Glutamatergic neuron (in vitro differentiated cells): Measurements from ENCODE around the gene RPS6KA1. TPM values are rescaled to one million over a fixed set of nuclear protein-coding genes. Genes with fewer than 3 reads are reported as not detected.

Experiments
- DNase-seq: peaks from one replicate; pipeline ENCODE4 v3.0.0; 2022
- H3K27ac Mint-ChIP-seq: one replicate; pipeline ENCODE4 v1.8.0; 2020; ENCODE audit warnings: mild to moderate bottlenecking, mixed read lengths, inconsistent platforms; ENCODE audit not compliant: unreplicated experiment
- H3K27me3 Mint-ChIP-seq: one replicate; pipeline ENCODE4 v1.8.0; 2020; ENCODE audit warnings: mild to moderate bottlenecking, moderate library complexity, mixed read lengths, inconsistent platforms; ENCODE audit not compliant: unreplicated experiment
- H3K36me3 Mint-ChIP-seq: one replicate; pipeline ENCODE4 v1.8.0; 2020; ENCODE audit warnings: mild to moderate bottlenecking, mixed read lengths, inconsistent platforms; ENCODE audit not compliant: unreplicated experiment
- H3K4me1 Mint-ChIP-seq: one replicate; pipeline ENCODE4 v1.8.0; 2020; ENCODE audit warnings: mild to moderate bottlenecking, low read depth, mixed read lengths, inconsistent platforms; ENCODE audit not compliant: unreplicated experiment
- H3K4me3 Mint-ChIP-seq: one replicate; pipeline ENCODE4 v1.8.0; 2020; ENCODE audit warnings: mild to moderate bottlenecking, mixed read lengths, inconsistent platforms; ENCODE audit not compliant: unreplicated experiment
- H3K9me3 Mint-ChIP-seq: one replicate; pipeline ENCODE4 v1.8.0; 2020; ENCODE audit warnings: mild to moderate bottlenecking, moderate library complexity, mixed read lengths, inconsistent platforms; ENCODE audit not compliant: unreplicated experiment
- CTCF ChIP-seq: fragments of 200-600 bp; sonication (generic); IDR thresholded peaks from one replicate; pipeline ENCODE4 v1.5.0; 2021; ENCODE audit not compliant: partially characterized antibody, unreplicated experiment
- total RNA-seq: library from RNA; stranded (reverse); fragmentation: NEBNext Ultra II Directional; extraction: Animal tissue kit (Norgen Biotek cat#: 25700); gene quantifications from one replicate; pipeline ENCODE4 v1.2.1, GENCODE V29; 2021; ENCODE audit not compliant: unreplicated experiment

The RPS6KA1 gene
- total RNA-seq, 1 donor from 2014 or later = 10.8 TPM

DNA sequence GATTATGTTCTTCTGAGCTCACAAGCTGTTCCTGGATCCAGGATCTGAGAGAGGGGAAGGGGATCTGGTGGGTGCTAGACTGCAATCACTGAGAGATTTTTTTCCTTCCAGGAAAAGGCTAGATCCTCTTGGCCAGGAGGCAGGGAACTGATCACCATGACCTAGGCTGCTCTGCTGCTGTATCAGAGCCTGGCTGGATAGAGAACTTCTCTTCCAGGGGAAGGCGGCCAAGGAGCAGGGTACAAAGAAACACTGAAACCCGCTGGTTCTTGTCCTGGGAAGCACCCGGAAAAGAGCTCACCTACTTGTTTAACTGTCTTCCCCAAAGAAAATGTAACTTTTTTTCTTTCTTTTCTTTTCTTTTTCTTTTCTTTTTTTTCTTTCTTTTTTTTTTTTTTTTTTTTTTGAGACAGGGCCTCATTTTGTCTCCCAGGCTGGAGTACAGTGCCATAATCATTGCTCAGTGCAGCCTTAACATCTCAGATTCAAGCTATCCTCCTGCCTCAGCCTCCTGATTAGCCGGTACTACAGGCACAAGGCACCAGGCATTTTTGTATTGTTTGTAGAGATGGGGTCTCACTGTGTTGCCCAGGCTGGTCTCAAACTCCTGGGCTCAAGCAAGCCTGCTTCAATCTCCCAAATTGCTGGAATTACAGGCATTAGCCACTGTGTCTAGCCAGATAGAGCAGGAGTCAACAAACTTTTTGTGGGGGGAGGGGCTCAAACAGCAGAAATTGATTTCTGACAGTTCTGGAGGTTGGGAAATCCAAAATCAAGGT is 12.4 kb upstream of the RPS6KA1 start:
- Mint-ChIP-seq H3K4me3 (no peak overlapping the region), H3K4me1 (no peaks in the 10 kb centered on the region), H3K9me3 (peaks cover 1% of the 10 kb centered on the region), H3K27me3 (no peaks in the 10 kb centered on the region), H3K36me3 (peaks cover 6% of the 10 kb centered on the region), H3K27ac (no peak overlapping the region)
- TF ChIP-seq CTCF = no peak
- DNase-seq = no peak

GRCh38 chr1:26517766-26518049 is 11.9 kb upstream of the RPS6KA1 start:
- Mint-ChIP-seq H3K36me3 (peaks cover under 1% of the 10 kb centered on the region), H3K4me3 (no peak overlapping the region), H3K27ac (no peak overlapping the region), H3K9me3 (no peaks in the 10 kb centered on the region), H3K4me1 (no peaks in the 10 kb centered on the region), H3K27me3 (no peaks in the 10 kb centered on the region)
- DNase-seq = no peak
- no peak for TF ChIP-seq CTCF

- Mint-ChIP-seq H3K9me3 (no peaks in the 10 kb centered on the region), H3K27me3 (no peaks in the 10 kb centered on the region), H3K4me1 (no peaks in the 10 kb centered on the region), H3K27ac (no peak overlapping the region), H3K4me3 (no peak overlapping the region), H3K36me3 (no peaks in the 10 kb centered on the region)
- no peak for DNase-seq
- TF ChIP-seq CTCF = no peak
Observed at GRCh38 chr1:26518355-26518754, 11.2 kb upstream of the RPS6KA1 start.

DNA sequence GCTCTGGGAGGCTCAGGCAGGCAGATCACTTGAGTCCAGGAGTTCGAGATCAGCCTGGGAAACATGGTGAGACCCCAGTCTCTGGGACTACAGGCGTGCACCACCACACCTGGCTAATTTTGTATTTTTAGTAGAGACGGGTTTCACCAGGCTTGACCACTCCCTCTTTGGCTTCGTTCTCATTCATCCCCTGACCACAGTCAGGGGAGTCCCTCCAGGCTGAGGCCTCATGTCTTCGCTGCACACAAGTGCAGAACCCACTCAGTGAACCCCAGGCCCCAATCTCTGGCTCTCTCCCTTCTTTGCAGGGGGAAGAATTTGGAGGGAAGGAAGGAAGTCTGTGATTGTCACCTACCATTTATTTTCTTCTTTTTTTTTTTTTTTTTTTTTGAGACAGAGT is 9.2 kb upstream of the RPS6KA1 start:
- Mint-ChIP-seq H3K9me3 (no peaks in the 10 kb centered on the region), H3K27ac (no peak overlapping the region), H3K27me3 (no peaks in the 10 kb centered on the region), H3K4me1 (no peaks in the 10 kb centered on the region), H3K4me3 (no peak overlapping the region), H3K36me3 (no peaks in the 10 kb centered on the region)
- no peak for TF ChIP-seq CTCF
- DNase-seq = no peak

- Mint-ChIP-seq H3K9me3 (no peaks in the 10 kb centered on the region), H3K27me3 (no peaks in the 10 kb centered on the region), H3K4me3 (no peak overlapping the region), H3K36me3 (no peaks in the 10 kb centered on the region), H3K4me1 (no peaks in the 10 kb centered on the region), H3K27ac (no peak overlapping the region)
- no peak for TF ChIP-seq CTCF
- DNase-seq = no peak
Observed at GRCh38 chr1:26521669-26522030, 7.9 kb upstream of the RPS6KA1 start.
